SK-N-SH treated with all-trans-retinoic acid at 6 μM for 48 hours (cell line): Measurements from ENCODE around the gene DENND4B.

ENCODE experiments used
- ATAC-seq: fragments of 200-7000 bp; cut with Tn5 transposase; 3 replicates; pipeline ENCODE4 v1.9.1; 2020; ENCODE audit warnings: mild to moderate bottlenecking, moderate library complexity
- ARNTL ChIP-seq: fragments of 450-650 bp; formaldehyde crosslinking; IDR thresholded peaks from 2 replicates; pipeline ENCODE4 v1.5.0; 2020; ENCODE audit warnings: low read depth, mild to moderate bottlenecking, moderate library complexity, borderline replicate concordance
- BACH2 ChIP-seq: fragments of 250-450 bp; sonication (Bioruptor Pico); IDR thresholded peaks from 2 replicates; pipeline ENCODE4 v1.9.0; 2021; ENCODE audit warnings: mild to moderate bottlenecking, borderline replicate concordance
- CREB5 ChIP-seq: fragments of 250-450 bp; sonication (Bioruptor Pico); IDR thresholded peaks from 2 replicates; pipeline ENCODE4 v1.5.1; 2020; ENCODE audit warnings: low read depth, mild to moderate bottlenecking, moderate library complexity
- CSDC2 ChIP-seq: fragments of 250-450 bp; sonication (Bioruptor Pico); IDR thresholded peaks from 2 replicates; pipeline ENCODE4 v1.5.0; 2020; ENCODE audit warnings: mild to moderate bottlenecking, moderate library complexity
- CSRNP3 ChIP-seq: fragments of 250-450 bp; sonication (Bioruptor Pico); IDR thresholded peaks from 2 replicates; pipeline ENCODE4 v1.5.1; 2021; ENCODE audit warnings: mild to moderate bottlenecking, moderate library complexity
- ESRRG ChIP-seq: fragments of 250-450 bp; sonication (Bioruptor Pico); IDR thresholded peaks from 2 replicates; pipeline ENCODE4 v1.6.1; 2021; ENCODE audit warnings: mild to moderate bottlenecking
- ISL1 ChIP-seq: fragments of 250-450 bp; sonication (Bioruptor Pico); IDR thresholded peaks from 2 replicates; pipeline ENCODE4 v2.1.2; 2022; ENCODE audit warnings: mild to moderate bottlenecking, moderate library complexity
- OSR1 ChIP-seq: fragments of 250-450 bp; sonication (Bioruptor Pico); IDR thresholded peaks from 2 replicates; pipeline ENCODE4 v1.8.0; 2022; ENCODE audit warnings: moderate library complexity, mild to moderate bottlenecking, inconsistent platforms
- PATZ1 ChIP-seq: fragments of 250-450 bp; sonication (Bioruptor Pico); IDR thresholded peaks from 2 replicates; pipeline ENCODE4 v1.8.0; 2020; ENCODE audit warnings: mild to moderate bottlenecking, moderate library complexity, borderline replicate concordance
- POU6F1 ChIP-seq: fragments of 250-450 bp; sonication (Bioruptor Pico); IDR thresholded peaks from 2 replicates; pipeline ENCODE4 v1.8.0; 2021; ENCODE audit warnings: low read depth, mild to moderate bottlenecking, moderate library complexity, borderline replicate concordance
- PPARA ChIP-seq: fragments of 250-450 bp; sonication (Bioruptor Pico); IDR thresholded peaks from 2 replicates; pipeline ENCODE4 v1.5.0; 2020; ENCODE audit warnings: mild to moderate bottlenecking, borderline replicate concordance
- RARB ChIP-seq: fragments of 250-450 bp; sonication (Bioruptor Pico); IDR thresholded peaks from 2 replicates; pipeline ENCODE4 v1.8.0; 2021; ENCODE audit warnings: mild to moderate bottlenecking, moderate library complexity
- SNAI2 ChIP-seq: fragments of 250-450 bp; sonication (Bioruptor Pico); IDR thresholded peaks from 2 replicates; pipeline ENCODE4 v1.5.0; 2020; ENCODE audit warnings: mild to moderate bottlenecking, moderate library complexity
- TCF4 ChIP-seq: fragments of 250-450 bp; sonication (Bioruptor Pico); IDR thresholded peaks from 2 replicates; pipeline ENCODE4 v1.8.0; 2021; ENCODE audit warnings: mild to moderate bottlenecking, moderate library complexity, borderline replicate concordance
- TOX ChIP-seq: fragments of 250-450 bp; sonication (Bioruptor Pico); IDR thresholded peaks from 2 replicates; pipeline ENCODE4 v1.8.0; 2021; ENCODE audit warnings: mild to moderate bottlenecking, moderate library complexity, borderline replicate concordance
- TSHZ2 ChIP-seq: fragments of 250-450 bp; sonication (Bioruptor Pico); IDR thresholded peaks from 2 replicates; pipeline ENCODE4 v1.5.0; 2020; ENCODE audit warnings: mild to moderate bottlenecking, moderate library complexity
- ZC3H10 ChIP-seq: fragments of 250-450 bp; sonication (Bioruptor Pico); IDR thresholded peaks from 2 replicates; pipeline ENCODE4 v1.5.1; 2021; ENCODE audit warnings: mild to moderate bottlenecking, moderate library complexity
- ZFP30 ChIP-seq: fragments of 450-650 bp; formaldehyde crosslinking; IDR thresholded peaks from 2 replicates; pipeline ENCODE4 v1.5.0; 2022; ENCODE audit warnings: mild to moderate bottlenecking, moderate library complexity
- ZNF565 ChIP-seq: fragments of 450-650 bp; formaldehyde crosslinking; conservative IDR thresholded peaks from 2 replicates; pipeline ENCODE4 v1.5.0; 2020; ENCODE audit warnings: low read depth, mild to moderate bottlenecking, moderate library complexity
- ZNF70 ChIP-seq: fragments of 450-650 bp; formaldehyde crosslinking; IDR thresholded peaks from 2 replicates; pipeline ENCODE4 v1.5.0; 2020; ENCODE audit warnings: mild to moderate bottlenecking, moderate library complexity
- ZNF8 ChIP-seq: fragments of 450-650 bp; formaldehyde crosslinking; IDR thresholded peaks from 2 replicates; pipeline ENCODE4 v1.5.0; 2020; ENCODE audit warnings: mild to moderate bottlenecking, moderate library complexity

Gene DENND4B

GRCh38 chr1:153939476-153939875 lies 7.0 kb downstream of the DENND4B start:
- ATAC-seq = no peak
- TF ChIP-seq OSR1 (no peak), TCF4 (no peak), CSRNP3 (no peak), TOX (CRISPR knock-in tag) (no peak), TSHZ2 (CRISPR knock-in tag) (no peak), CSDC2 (CRISPR knock-in tag) (no peak), RARB (CRISPR knock-in tag) (no peak), ZC3H10 (CRISPR knock-in tag) (no peak), PATZ1 (CRISPR knock-in tag) (no peak), BACH2 (CRISPR knock-in tag) (no peak), SNAI2 (CRISPR knock-in tag) (no peak), ISL1 (CRISPR knock-in tag) (no peak), ZNF70 (CRISPR knock-in tag) (no peak), ZNF8 (CRISPR knock-in tag) (no peak), ESRRG (CRISPR knock-in tag) (no peak)

- no peak for TF ChIP-seq TCF4
- no peak for ATAC-seq
These were observed 7.5 kb downstream of the DENND4B start for GRCh38 chr1:153938996-153939395.

GRCh38 chr1:153937331-153937730 lies 9.2 kb downstream of the DENND4B start:
- ATAC-seq = no peak
- TF ChIP-seq POU6F1 (CRISPR knock-in tag) = no peak
- TF ChIP-seq OSR1 = no peak
- no peak for TF ChIP-seq TOX (CRISPR knock-in tag)
- no peak for TF ChIP-seq ARNTL (CRISPR knock-in tag)
- no peak for TF ChIP-seq ZNF565
- no peak for TF ChIP-seq ZFP30 (CRISPR knock-in tag)
- TF ChIP-seq PPARA (CRISPR knock-in tag) = no peak
- TF ChIP-seq TSHZ2 (CRISPR knock-in tag) = no peak
- TF ChIP-seq CREB5 = no peak
- no peak for TF ChIP-seq CSDC2 (CRISPR knock-in tag)
- TF ChIP-seq BACH2 (CRISPR knock-in tag) = no peak
- no peak for TF ChIP-seq ZNF70 (CRISPR knock-in tag)
